Measurements from ENCODE around the gene ARHGAP27.

GRCh38 chr17:45404870-45405249 lies 27.8 kb downstream of the ARHGAP27 start:
- TF ChIP-seq POLR2A (IDR thresholded peaks at IDR 0.05) (no peak), CTCF (IDR thresholded peaks at IDR 0.05) (no peak)
